BE2C (cell line): ENCODE data around the gene RAD23A.
"Not testable (repeated sequence)": the region's sequence is repeated elsewhere in the genome, so short reads cannot be mapped to it uniquely, and the experiment has no call there.

Experiments used
- DNase-seq: peaks from one replicate; pipeline ENCODE4 v3.0.0-alpha.2; 2020
- H3K27me3 ChIP-seq: fragments of 250-450 bp; sonication (Bioruptor Pico); 2 replicates; pipeline ENCODE4 v1.5.1; 2020; ENCODE audit warnings: mild to moderate bottlenecking
- H3K36me3 ChIP-seq: fragments of 250-450 bp; sonication (Bioruptor Pico); 2 replicates; pipeline ENCODE4 v1.5.1; 2020; ENCODE audit warnings: mild to moderate bottlenecking
- H3K4me1 ChIP-seq: fragments of 250-450 bp; sonication (Bioruptor Pico); 2 replicates; pipeline ENCODE4 v1.5.1; 2020
- H3K4me3 ChIP-seq: 2 replicates; pipeline ENCODE4 v1.5.1; 2011; ENCODE audit warnings: low read depth, low read length
- H3K9me3 ChIP-seq: fragments of 250-450 bp; sonication (Bioruptor Pico); 2 replicates; pipeline ENCODE4 v1.5.1; 2020
- TF ChIP-seq, protein P1 (sequence below): IDR thresholded peaks from 2 replicates; pipeline ENCODE4 v1.5.1; 2012; ENCODE audit warnings: mild to moderate bottlenecking, low read depth, low read length

Gene RAD23A

GRCh38 chr19:12948612-12949362 is 3.1 kb downstream of the RAD23A start:
- no peaks in the 10 kb centered on the region for H3K27me3 ChIP-seq
- no peak for DNase-seq
- no peak overlapping the region for H3K4me3 ChIP-seq
- TF ChIP-seq, protein P1, sequence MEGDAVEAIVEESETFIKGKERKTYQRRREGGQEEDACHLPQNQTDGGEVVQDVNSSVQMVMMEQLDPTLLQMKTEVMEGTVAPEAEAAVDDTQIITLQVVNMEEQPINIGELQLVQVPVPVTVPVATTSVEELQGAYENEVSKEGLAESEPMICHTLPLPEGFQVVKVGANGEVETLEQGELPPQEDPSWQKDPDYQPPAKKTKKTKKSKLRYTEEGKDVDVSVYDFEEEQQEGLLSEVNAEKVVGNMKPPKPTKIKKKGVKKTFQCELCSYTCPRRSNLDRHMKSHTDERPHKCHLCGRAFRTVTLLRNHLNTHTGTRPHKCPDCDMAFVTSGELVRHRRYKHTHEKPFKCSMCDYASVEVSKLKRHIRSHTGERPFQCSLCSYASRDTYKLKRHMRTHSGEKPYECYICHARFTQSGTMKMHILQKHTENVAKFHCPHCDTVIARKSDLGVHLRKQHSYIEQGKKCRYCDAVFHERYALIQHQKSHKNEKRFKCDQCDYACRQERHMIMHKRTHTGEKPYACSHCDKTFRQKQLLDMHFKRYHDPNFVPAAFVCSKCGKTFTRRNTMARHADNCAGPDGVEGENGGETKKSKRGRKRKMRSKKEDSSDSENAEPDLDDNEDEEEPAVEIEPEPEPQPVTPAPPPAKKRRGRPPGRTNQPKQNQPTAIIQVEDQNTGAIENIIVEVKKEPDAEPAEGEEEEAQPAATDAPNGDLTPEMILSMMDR, result no peak
- H3K4me1 ChIP-seq, result peaks cover 15% of the 10 kb centered on the region
- peaks cover 77% of the 10 kb centered on the region for H3K36me3 ChIP-seq
- no peaks in the 10 kb centered on the region for H3K9me3 ChIP-seq

- TF ChIP-seq, protein P1, result no peak
- no peak for DNase-seq
These were observed 4.0 kb downstream of the RAD23A start for GRCh38 chr19:12949363-12950283.

DNA sequence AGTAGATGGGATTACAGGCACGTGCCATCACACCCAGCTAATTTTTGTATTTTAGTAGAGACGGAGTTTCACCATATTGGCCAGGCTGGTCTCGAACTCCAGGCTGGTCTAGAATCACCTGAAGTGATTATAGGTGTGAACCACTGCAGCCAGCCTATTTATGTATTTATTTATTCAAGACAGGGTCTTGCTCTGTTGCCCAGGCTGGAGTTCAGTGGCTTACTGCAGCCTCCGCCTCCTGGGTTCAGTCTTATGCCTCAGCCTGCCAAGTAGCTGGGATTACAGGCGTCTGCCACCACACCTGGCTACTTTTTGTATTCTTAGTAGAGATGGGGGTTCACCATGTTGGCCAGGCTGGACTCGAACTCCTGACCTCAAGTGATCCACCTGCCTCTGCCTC is 6.4 kb downstream of the RAD23A start:
- H3K4me1 ChIP-seq, result peaks cover 32% of the 10 kb centered on the region
- H3K9me3 ChIP-seq, H3K27me3 ChIP-seq, H3K4me3 ChIP-seq, DNase-seq: not testable (repeated sequence)
- H3K36me3 ChIP-seq, result peaks cover 78% of the 10 kb centered on the region

More at GRCh38 chr19:12949363-12950283, 4.0 kb downstream of the RAD23A start:
- no peak overlapping the region for H3K4me3 ChIP-seq
- peaks cover 80% of the 10 kb centered on the region for H3K36me3 ChIP-seq
- no peaks in the 10 kb centered on the region for H3K9me3 ChIP-seq
- no peaks in the 10 kb centered on the region for H3K27me3 ChIP-seq
- H3K4me1 ChIP-seq, result peaks cover 23% of the 10 kb centered on the region

DNA sequence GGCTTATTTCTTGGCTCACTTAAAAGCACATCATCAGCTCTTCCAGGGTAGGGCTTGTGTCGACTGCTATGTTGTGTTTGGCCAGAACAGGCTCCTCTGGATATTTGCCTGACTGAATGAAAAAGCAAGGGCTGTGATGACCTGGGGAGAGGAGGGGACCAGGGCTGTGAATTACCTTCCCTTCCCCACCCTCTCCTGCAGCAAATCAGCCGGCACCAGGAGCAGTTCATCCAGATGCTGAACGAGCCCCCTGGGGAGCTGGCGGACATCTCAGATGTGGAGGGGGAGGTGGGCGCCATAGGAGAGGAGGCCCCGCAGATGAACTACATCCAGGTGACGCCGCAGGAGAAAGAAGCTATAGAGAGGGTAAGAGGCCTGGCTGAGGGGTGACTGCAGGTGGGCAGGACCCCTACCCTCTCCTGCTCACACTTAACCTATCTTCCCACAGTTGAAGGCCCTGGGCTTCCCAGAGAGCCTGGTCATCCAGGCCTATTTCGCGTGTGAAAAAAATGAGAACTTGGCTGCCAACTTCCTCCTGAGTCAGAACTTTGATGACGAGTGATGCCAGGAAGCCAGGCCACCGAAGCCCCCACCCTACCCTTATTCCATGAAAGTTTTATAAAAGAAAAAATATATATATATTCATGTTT is 7.0 kb downstream of the RAD23A start:
- H3K27me3 ChIP-seq, result no peaks in the 10 kb centered on the region
- H3K4me1 ChIP-seq, result peaks cover 32% of the 10 kb centered on the region
- TF ChIP-seq, protein P1, result no peak
- H3K36me3 ChIP-seq, result peaks cover 75% of the 10 kb centered on the region
- H3K9me3 ChIP-seq, result no peaks in the 10 kb centered on the region
- H3K4me3 ChIP-seq, result no peak overlapping the region
- peak; percentile 70 for DNase-seq

GRCh38 chr19:12953138-12953798 is 7.6 kb downstream of the RAD23A start:
- TF ChIP-seq, protein P1, result no peak
- H3K4me3 ChIP-seq, result peak overlapping the region; percentile 21; the same call in 1 of the 2 replicates
- H3K9me3 ChIP-seq, result no peaks in the 10 kb centered on the region
- H3K27me3 ChIP-seq, result no peaks in the 10 kb centered on the region
- H3K4me1 ChIP-seq, result peaks cover 32% of the 10 kb centered on the region
- peaks cover 68% of the 10 kb centered on the region for H3K36me3 ChIP-seq
- peak; percentile 75 for DNase-seq
